OCI-LY3 (cell line): ENCODE results near the gene AGRN.

ENCODE experiments used
- CTCF ChIP-seq: fragments of 200-600, 300-600 bp; sonication (generic); IDR thresholded peaks from 2 replicates; pipeline ENCODE4 v1.5.1; 2014; ENCODE audit warnings: antibody characterized with exemption, low read length, low read depth
- EZH2phosphoT487 ChIP-seq: fragments of 200-600 bp; shearing (Covaris generic); IDR thresholded peaks from 2 replicates; pipeline ENCODE4 v1.6.1; 2018; ENCODE audit warnings: antibody characterized with exemption, mixed run types, low read depth

GRCh38 chr1:1089731-1090423 lies 70.0 kb downstream of the AGRN start:
- TF ChIP-seq CTCF (no peak), EZH2phosphoT487 (no peak)
